HG03432 (cell line): ENCODE data around the gene CHD5.

Source experiments
- ATAC-seq: cut with Tn5 transposase; IDR thresholded peaks from one replicate; pipeline ENCODE4 v1.9.1; 2021; ENCODE audit warnings: mild to moderate bottlenecking, moderate library complexity; ENCODE audit not compliant: unreplicated experiment

Gene CHD5

GRCh38 chr1:6157132-6157527 is 23.0 kb downstream of the CHD5 start:
- ATAC-seq, result no peak

- ATAC-seq, result no peak
Observed at GRCh38 chr1:6154525-6155319, 25.4 kb downstream of the CHD5 start.

GRCh38 chr1:6152882-6153281 is 27.2 kb downstream of the CHD5 start:
- no peak for ATAC-seq

GRCh38 chr1:6152181-6152580 is 27.9 kb downstream of the CHD5 start:
- ATAC-seq, result no peak

- no peak for ATAC-seq
Observed at GRCh38 chr1:6151291-6151822, 28.8 kb downstream of the CHD5 start.

- no peak for ATAC-seq
Observed at GRCh38 chr1:6150006-6150938, 29.8 kb downstream of the CHD5 start.

- ATAC-seq, result no peak
Observed at GRCh38 chr1:6149597-6149996, 30.5 kb downstream of the CHD5 start.

GRCh38 chr1:6148497-6149241 is 31.5 kb downstream of the CHD5 start:
- no peak for ATAC-seq

- ATAC-seq, result no peak
Observed at GRCh38 chr1:6145864-6146410, 34.2 kb downstream of the CHD5 start.

- no peak for ATAC-seq
Observed at GRCh38 chr1:6145396-6145750, 34.7 kb downstream of the CHD5 start.

- ATAC-seq, result no peak
Observed at GRCh38 chr1:6144647-6145395, 35.3 kb downstream of the CHD5 start.

GRCh38 chr1:6144175-6144574 is 35.9 kb downstream of the CHD5 start:
- ATAC-seq, result no peak

- ATAC-seq, result no peak
Observed at GRCh38 chr1:6143395-6143794, 36.7 kb downstream of the CHD5 start.

- ATAC-seq, result no peak
Observed at GRCh38 chr1:6142734-6143133, 37.4 kb downstream of the CHD5 start.

GRCh38 chr1:6142036-6142621 is 38.0 kb downstream of the CHD5 start:
- no peak for ATAC-seq

GRCh38 chr1:6141592-6141991 is 38.5 kb downstream of the CHD5 start:
- no peak for ATAC-seq

GRCh38 chr1:6140413-6140812 is 39.7 kb downstream of the CHD5 start:
- ATAC-seq, result no peak

- no peak for ATAC-seq
Observed at GRCh38 chr1:6137758-6138157, 42.4 kb downstream of the CHD5 start.

- ATAC-seq, result no peak
Observed at GRCh38 chr1:6136516-6137220, 43.5 kb downstream of the CHD5 start.
